NB4 (cell line): ENCODE results near the gene TMED10.

Source experiments
- DNase-seq: peaks from one replicate; pipeline ENCODE4 v3.0.0; 2010; ENCODE audit warnings: low read depth
- H3K4me3 ChIP-seq: one replicate; pipeline ENCODE4 v1.5.1; 2011; ENCODE audit warnings: mild to moderate bottlenecking, low read depth, low read length, moderate library complexity
- CTCF ChIP-seq: IDR thresholded peaks from one replicate; pipeline ENCODE4 v1.5.1; 2012; ENCODE audit warnings: low read depth, low read length
- MAX ChIP-seq: IDR thresholded peaks from 2 replicates; pipeline ENCODE4 v1.6.1; 2011; ENCODE audit warnings: low read depth, low read length
- MYC ChIP-seq: IDR thresholded peaks from 2 replicates; pipeline ENCODE4 v1.6.1; 2011; ENCODE audit warnings: low read depth, low read length
- POLR2A ChIP-seq: IDR thresholded peaks from 2 replicates; pipeline ENCODE4 v1.6.1; 2011; ENCODE audit warnings: mild to moderate bottlenecking; ENCODE audit not compliant: insufficient read length; ENCODE audit errors: extremely low read depth

Gene TMED10

GRCh38 chr14:75196064-75196463 is 19.7 kb upstream of the TMED10 start:
- no peak for TF ChIP-seq CTCF
- no peak for TF ChIP-seq MAX
- no peak for TF ChIP-seq POLR2A
- no peak for TF ChIP-seq MYC
- H3K4me3 ChIP-seq: no peak overlapping the region
- DNase-seq: no peak

DNA sequence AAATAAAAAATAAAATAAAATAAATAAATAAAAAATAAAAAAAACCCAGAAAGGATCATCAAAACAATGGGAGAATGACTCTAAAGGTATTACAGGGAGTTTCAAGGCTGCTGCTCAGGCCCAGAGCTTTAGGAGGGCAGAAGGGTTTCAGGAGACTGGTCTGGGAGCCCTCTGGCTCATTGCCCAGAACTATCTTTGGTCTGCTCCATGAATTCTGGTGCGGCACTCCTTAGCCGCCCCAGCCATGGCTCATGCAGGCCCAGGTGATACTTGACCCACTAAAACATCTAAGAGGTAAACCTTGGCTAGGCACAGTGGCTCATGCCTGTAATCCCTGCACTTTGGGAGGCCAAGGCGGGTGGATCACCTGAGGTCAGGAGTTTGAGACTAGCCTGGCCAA is 14.7 kb upstream of the TMED10 start:
- TF ChIP-seq MYC (no peak), POLR2A (no peak), MAX (no peak), CTCF (no peak)
- no peak for DNase-seq
- H3K4me3 ChIP-seq: no peak overlapping the region

DNA sequence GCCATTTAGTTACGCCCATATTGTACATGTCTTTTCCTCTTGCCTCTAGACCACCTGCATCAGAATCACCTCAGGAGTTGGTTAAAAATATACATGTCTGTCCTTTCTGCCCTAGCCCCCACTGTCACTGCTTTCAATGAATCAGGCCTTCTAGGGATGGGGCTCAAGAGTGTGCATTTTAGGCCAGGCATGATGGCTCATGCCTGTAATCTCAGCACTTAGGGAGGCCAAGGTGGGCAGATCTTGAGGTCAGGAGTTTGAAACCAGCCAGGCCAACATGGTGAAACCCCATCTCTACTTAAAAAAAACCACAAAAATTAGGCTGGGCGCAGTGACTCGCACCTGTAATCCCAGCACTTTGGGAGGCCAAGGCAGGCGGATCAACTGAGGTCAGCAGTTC is 13.6 kb upstream of the TMED10 start:
- no peak overlapping the region for H3K4me3 ChIP-seq
- no peak for DNase-seq
- TF ChIP-seq MAX (no peak), CTCF (no peak), POLR2A (no peak), MYC (no peak)

GRCh38 chr14:75188520-75189268 is 12.3 kb upstream of the TMED10 start:
- peak; percentile 97 for DNase-seq
- H3K4me3 ChIP-seq: no peak overlapping the region
- TF ChIP-seq POLR2A: no peak
- TF ChIP-seq MAX: peak; percentile 99
- TF ChIP-seq MYC: peak; percentile 99
- peak; percentile 21 for TF ChIP-seq CTCF

- TF ChIP-seq POLR2A (no peak), MYC (no peak)
Measured at GRCh38 chr14:75188086-75188485, 11.7 kb upstream of the TMED10 start.

DNA sequence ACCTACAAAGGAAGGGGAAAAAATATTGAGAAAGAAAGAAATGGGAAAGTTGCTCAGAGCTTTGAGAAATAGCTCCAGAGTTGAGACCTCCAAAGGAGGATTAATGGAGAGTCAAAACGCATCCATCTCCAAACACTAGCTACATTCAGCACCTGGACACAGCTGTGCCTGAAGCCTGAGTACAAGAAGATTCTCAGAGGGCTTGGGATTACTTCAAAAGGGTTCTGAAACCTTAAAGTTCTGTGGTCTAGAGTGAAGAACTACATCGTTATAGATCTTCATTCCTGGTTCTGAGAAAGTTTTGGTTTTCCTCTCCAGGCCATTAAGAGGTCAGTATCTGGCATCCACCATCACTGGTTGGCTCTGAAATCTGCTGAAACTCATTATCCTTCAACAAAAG is 10.5 kb upstream of the TMED10 start:
- no peak for DNase-seq
- TF ChIP-seq CTCF (no peak), MYC (no peak), MAX (no peak), POLR2A (no peak)
- H3K4me3 ChIP-seq: no peak overlapping the region

More at GRCh38 chr14:75188086-75188485, 11.7 kb upstream of the TMED10 start:
- H3K4me3 ChIP-seq: no peak overlapping the region
- no peak for DNase-seq
